Measurements from ENCODE around the gene FAM3C. TPM values are rescaled to one million over a fixed set of nuclear protein-coding genes. Genes with fewer than 3 reads are reported as not detected.

The FAM3C gene
- total and polyA plus RNA-seq, 2 of the 8 experiments (the other 6 are each of a cell fraction or from before 2014, with no cell fraction given): 27.0 to 77.7 TPM

- H3K14ac ChIP-seq (ENCODE audit: insufficient read length): no peak overlapping the region
- no peak overlapping the region for H3K27ac ChIP-seq (ENCODE audit: low read depth, low read length)
- H4K20me1 ChIP-seq (replicated peaks in 1 of 2; ENCODE audit: control insufficient read depth in 1 of 2, insufficient read depth in 2 of 2, low read length in 2 of 2): peaks cover 3 to 11% of the 10 kb centered on the region in 2 experiments
- no peaks in the 10 kb centered on the region for H3K23me2 ChIP-seq (ENCODE audit: low read depth, low read length)
- no peak overlapping the region for H3K4ac ChIP-seq (replicated peaks; ENCODE audit: insufficient read length, low read depth, low read length)
- no peak overlapping the region for H2BK12ac ChIP-seq (ENCODE audit: low read depth, low read length)
- H3K79me1 ChIP-seq (ENCODE audit: low read depth, low read length): no peaks in the 10 kb centered on the region; the same call in 1 of the 2 replicates
- H2BK15ac ChIP-seq (ENCODE audit: low read length): no peak overlapping the region
- H2BK120ac ChIP-seq (replicated peaks; ENCODE audit: low read depth, low read length): no peak overlapping the region
- FAIRE-seq (peak; percentile 24), DNase-seq (ENCODE audit: low read depth in 1 of 2, low spot score in 2 of 2) (no peak)
- no peak overlapping the region for H2BK20ac ChIP-seq (ENCODE audit: low read length)
- H3K18ac ChIP-seq (ENCODE audit: extremely low read depth, low read length): no peak overlapping the region
- H3K36me3 ChIP-seq (ENCODE audit: control insufficient read depth in 2 of 4, insufficient read depth in 4 of 4, low read length in 3 of 4): peaks cover 0 to 6% (median 0%) of the 10 kb centered on the region in 4 experiments; a peak in 4 of 8 replicates
- H2AK5ac ChIP-seq (ENCODE audit: low read depth, low read length): no peak overlapping the region
- no peak overlapping the region for H3K56ac ChIP-seq (replicated peaks; ENCODE audit: insufficient read length, low read depth, low read length)
- POLR2A ChIA-PET (ENCODE audit: partially characterized antibody): interaction anchor here (5.9 kb wide), 1 partner anchor 10 kb away, joined by 30 read pairs; the partner anchor contains the start of gene FAM3C
- H2AFZ ChIP-seq (ENCODE audit: low read length): no peak overlapping the region
- CTCF ChIA-PET (ENCODE audit: partially characterized antibody): interaction anchor here (0.7 to 1.6 kb wide), 4 partner anchors 13 to 283 kb away, joined by 3 to 5 read pairs (median 4); no protein-coding TSS in a partner anchor
- no peak overlapping the region for H4K8ac ChIP-seq (ENCODE audit: extremely low read depth, insufficient read depth, low read length)
- no peak overlapping the region for H4K91ac ChIP-seq (replicated peaks; ENCODE audit: insufficient read length, low read length)
- no peaks in the 10 kb centered on the region for H3K27me3 ChIP-seq (replicated peaks in 1 of 4; ENCODE audit: control insufficient read depth in 3 of 4, extremely low read depth in 1 of 4, insufficient read depth in 3 of 4, low read length in 3 of 4)
- 89% methylated on average over 1 of the region's 1 CpG; no CpG with 5 or more reads in 1 of the 2 experiments for WGBS, 2 experiments (ENCODE audit: extremely low coverage in 1 of 2, insufficient coverage in 1 of 2, insufficient read length in 1 of 2, insufficient replicate concordance in 2 of 2, low coverage in 1 of 2, low lambda C conversion rate in 2 of 2, missing lambda C conversion rate in 1 of 2)
- H3K9me3 ChIP-seq (ENCODE audit: insufficient read depth in 2 of 2, low read depth in 1 of 2, low read length in 1 of 2): no peaks in the 10 kb centered on the region
- H4K5ac ChIP-seq (ENCODE audit: insufficient read length, low read depth, low read length): no peak overlapping the region
- no peak overlapping the region for H3K23ac ChIP-seq (ENCODE audit: insufficient read length)
- no peak overlapping the region for H2BK5ac ChIP-seq (ENCODE audit: low read depth, low read length)
- no peaks in the 10 kb centered on the region; a peak in 1 of 7 replicates for H3K4me1 ChIP-seq (replicated peaks in 1 of 4; ENCODE audit: control insufficient read depth in 3 of 4, insufficient read depth in 4 of 4, low read length in 3 of 4)
- no peak overlapping the region for H3K4me3 ChIP-seq (ENCODE audit: extremely low read depth in 1 of 4, insufficient read depth in 2 of 4, low read depth in 3 of 4, low read length in 4 of 4)
- no peak overlapping the region for H3K9ac ChIP-seq (replicated peaks in 1 of 4; ENCODE audit: extremely low read depth in 1 of 4, low read depth in 3 of 4, low read length in 3 of 4)
- H3K4me2 ChIP-seq (ENCODE audit: insufficient read depth in 1 of 2, low read depth in 2 of 2, low read length in 2 of 2): no peak overlapping the region
- H3K79me2 ChIP-seq (ENCODE audit: control insufficient read depth in 1 of 2, insufficient read depth in 2 of 2, low read length in 2 of 2): peaks cover 0 to 94% of the 10 kb centered on the region in 2 experiments; a peak in 3 of 4 replicates
- no peak for TF ChIP-seq TBP (IDR thresholded peaks at IDR 0.05; ENCODE audit: low read depth, low read length)
- TF ChIP-seq CREB1 (IDR thresholded peaks at IDR 0.05): no peak
- no peak for TF ChIP-seq POLR2AphosphoS5 (IDR thresholded peaks at IDR 0.05; ENCODE audit: low read depth, low read length)
- no peak for TF ChIP-seq KDM5A (IDR thresholded peaks at IDR 0.05; ENCODE audit: low read length)
- no peak for TF ChIP-seq SRF (IDR thresholded peaks at IDR 0.05; ENCODE audit: low read depth, low read length)
Observed at GRCh38 chr7:121385800-121386179, 10.3 kb downstream of the FAM3C start.
